ENCODE measurements around the gene ASTN2. TPM values are rescaled to one million over a fixed set of nuclear protein-coding genes. Genes with fewer than 3 reads are reported as not detected.
A peak's percentile ranks its signal among the peaks of the same experiment; 100 is the strongest.

ASTN2 gene
- total RNA-seq, 1 donor from 2014 or later: 15.9 TPM

- Mint-ChIP-seq H3K27ac (no peak overlapping the region), H3K9me3 (no peaks in the 10 kb centered on the region), H3K36me3 (peaks cover 5% of the 10 kb centered on the region)
Measured at GRCh38 chr9:116653348-116654058, 761.4 kb downstream of the ASTN2 start.

GRCh38 chr9:116647515-116647809 lies 767.4 kb downstream of the ASTN2 start:
- Mint-ChIP-seq H3K9me3 (no peaks in the 10 kb centered on the region), H3K4me1 (ENCODE audit: unreplicated experiment) (peaks cover 15% of the 10 kb centered on the region), H3K36me3 (peaks cover 15% of the 10 kb centered on the region), H3K27me3 (peaks cover 31% of the 10 kb centered on the region), H3K4me3 (no peak overlapping the region), H3K27ac (no peak overlapping the region)
- DNase-seq (ENCODE audit: extremely low spot score, unreplicated experiment): no peak
- no peak for TF ChIP-seq CTCF (conservative IDR thresholded peaks at IDR 0.05)

More at GRCh38 chr9:116653348-116654058, 761.4 kb downstream of the ASTN2 start:
- Mint-ChIP-seq H3K27me3 (peaks cover 5% of the 10 kb centered on the region), H3K4me1 (ENCODE audit: unreplicated experiment) (no peaks in the 10 kb centered on the region), H3K4me3 (no peak overlapping the region)
- no peak for TF ChIP-seq CTCF (conservative IDR thresholded peaks at IDR 0.05)
- no peak for DNase-seq (ENCODE audit: extremely low spot score, unreplicated experiment)

GRCh38 chr9:116646661-116647514 lies 768.0 kb downstream of the ASTN2 start:
- Mint-ChIP-seq H3K4me1 (ENCODE audit: unreplicated experiment) (peaks cover 15% of the 10 kb centered on the region), H3K36me3 (peaks cover 15% of the 10 kb centered on the region), H3K27ac (no peak overlapping the region), H3K27me3 (peaks cover 34% of the 10 kb centered on the region), H3K4me3 (no peak overlapping the region), H3K9me3 (no peaks in the 10 kb centered on the region)
- TF ChIP-seq CTCF (conservative IDR thresholded peaks at IDR 0.05): peak; percentile 70
- no peak for DNase-seq (ENCODE audit: extremely low spot score, unreplicated experiment)

GRCh38 chr9:116644091-116644688 lies 770.7 kb downstream of the ASTN2 start:
- Mint-ChIP-seq H3K27me3 (peaks cover 44% of the 10 kb centered on the region), H3K36me3 (peaks cover 13% of the 10 kb centered on the region), H3K4me3 (no peak overlapping the region), H3K9me3 (no peaks in the 10 kb centered on the region), H3K4me1 (ENCODE audit: unreplicated experiment) (peaks cover 15% of the 10 kb centered on the region), H3K27ac (no peak overlapping the region)
- no peak for DNase-seq (ENCODE audit: extremely low spot score, unreplicated experiment)
- TF ChIP-seq CTCF (conservative IDR thresholded peaks at IDR 0.05): no peak

GRCh38 chr9:116643691-116644090 lies 771.2 kb downstream of the ASTN2 start:
- no peak overlapping the region for H3K4me3 Mint-ChIP-seq

More at GRCh38 chr9:116643691-116644090, 771.2 kb downstream of the ASTN2 start:
- no peak for TF ChIP-seq CTCF (conservative IDR thresholded peaks at IDR 0.05)
- Mint-ChIP-seq H3K27ac (no peak overlapping the region), H3K9me3 (no peaks in the 10 kb centered on the region), H3K4me1 (ENCODE audit: unreplicated experiment) (peaks cover 15% of the 10 kb centered on the region), H3K36me3 (peaks cover 13% of the 10 kb centered on the region), H3K27me3 (peaks cover 49% of the 10 kb centered on the region)
- no peak for DNase-seq (ENCODE audit: extremely low spot score, unreplicated experiment)
